Endodermal cell (in vitro differentiated cells): Measurements from ENCODE around the gene CRHR2. TPM values are rescaled to one million over a fixed set of nuclear protein-coding genes. Genes with fewer than 3 reads are reported as not detected.

Experiments used
- DNase-seq: peaks from one replicate; pipeline ENCODE4 v3.0.0-alpha.2; 2017
- H3K27ac ChIP-seq: 2 replicates; pipeline ENCODE4 v1.5.1; 2013; ENCODE audit warnings: mild to moderate bottlenecking, low read depth, low read length, moderate library complexity
- H3K27me3 ChIP-seq: 2 replicates; pipeline ENCODE4 v1.6.1; 2013; ENCODE audit warnings: mild to moderate bottlenecking, low read length, moderate library complexity; ENCODE audit not compliant: insufficient read depth, control insufficient read depth, poor library complexity, severe bottlenecking
- H3K36me3 ChIP-seq: 2 replicates; pipeline ENCODE4 v1.7.0; 2013; ENCODE audit warnings: mild to moderate bottlenecking, low read length, moderate library complexity; ENCODE audit not compliant: control insufficient read depth, insufficient read depth
- H3K4me1 ChIP-seq: one replicate; pipeline ENCODE4 v1.7.0; 2013; ENCODE audit warnings: low read length; ENCODE audit not compliant: control insufficient read depth, insufficient read depth
- H3K4me3 ChIP-seq: 2 replicates; pipeline ENCODE4 v1.5.1; 2013; ENCODE audit warnings: mild to moderate bottlenecking, low read length, moderate library complexity
- H3K9ac ChIP-seq: 2 replicates; pipeline ENCODE4 v1.6.1; 2013; ENCODE audit warnings: mild to moderate bottlenecking, low read length, moderate library complexity; ENCODE audit not compliant: poor library complexity, severe bottlenecking; ENCODE audit errors: extremely low read depth
- H3K9me3 ChIP-seq: 2 replicates; pipeline ENCODE4 v1.6.1; 2013; ENCODE audit warnings: mild to moderate bottlenecking, low read length, moderate library complexity; ENCODE audit not compliant: control insufficient read depth
- H3K27ac Mint-ChIP-seq: 2 replicates; pipeline ENCODE4 v1.8.0; 2020; ENCODE audit warnings: mixed read lengths
- H3K27me3 Mint-ChIP-seq: 2 replicates; pipeline ENCODE4 v1.8.0; 2021; ENCODE audit warnings: mild to moderate bottlenecking, mixed read lengths; ENCODE audit not compliant: insufficient read depth
- H3K36me3 Mint-ChIP-seq: 2 replicates; pipeline ENCODE4 v1.8.0; 2020; ENCODE audit warnings: low read depth, mixed read lengths
- H3K4me1 Mint-ChIP-seq: 2 replicates; pipeline ENCODE4 v1.8.0; 2020; ENCODE audit warnings: mixed read lengths
- H3K4me3 Mint-ChIP-seq: 2 replicates; pipeline ENCODE4 v1.8.0; 2020; ENCODE audit warnings: mild to moderate bottlenecking, moderate library complexity, mixed read lengths
- H3K9me3 Mint-ChIP-seq: 2 replicates; pipeline ENCODE4 v1.8.0; 2020; ENCODE audit warnings: mild to moderate bottlenecking, mixed read lengths
- CTCF ChIP-seq: fragments of 200-600 bp; sonication (generic); conservative IDR thresholded peaks from 2 replicates; pipeline ENCODE4 v1.5.0; 2021; ENCODE audit warnings: antibody characterized with exemption, mild to moderate bottlenecking
- WGBS, 2 experiments: methylation state at CpG; one replicate each; pipeline versions ENCODE4 v1.1.5 to v1.1.7; 2013; ENCODE audit warnings: missing lambda C conversion rate in 2 of 2, mixed read lengths in 1 of 2; ENCODE audit not compliant: insufficient coverage in 1 of 2, insufficient read length in 1 of 2; 5-methylcytosine and 5-hydroxymethylcytosine counted together
- total RNA-seq, 2 donors: library from RNA; stranded (reverse); fragmentation: NEBNext Ultra II Directional in 1 of 2; extraction: Animal tissue kit (Norgen Biotek cat#: 25700) in 1 of 2; gene quantifications; 2 replicates in 1 of 2; 3 replicates in 1 of 2; pipeline ENCODE4 v1.2.1, GENCODE V29; 2021

Gene CRHR2
- total RNA-seq, 2 donors from 2014 or later: not detected

GRCh38 chr7:30730097-30730496 lies 47.8 kb upstream of the CRHR2 start:
- no peak overlapping the region for H3K27ac Mint-ChIP-seq
- no peak overlapping the region for H3K9ac ChIP-seq
- no peaks in the 10 kb centered on the region for H3K27me3 ChIP-seq
- H3K36me3 ChIP-seq: no peaks in the 10 kb centered on the region
- H3K4me3 ChIP-seq: no peak overlapping the region
- H3K36me3 Mint-ChIP-seq: no peaks in the 10 kb centered on the region
- TF ChIP-seq CTCF: no peak
- H3K9me3 Mint-ChIP-seq: peaks cover 5% of the 10 kb centered on the region
- DNase-seq: no peak
- no peaks in the 10 kb centered on the region for H3K9me3 ChIP-seq
- H3K4me3 Mint-ChIP-seq: no peak overlapping the region
- no peak overlapping the region for H3K27ac ChIP-seq
- peaks cover 5% of the 10 kb centered on the region for H3K27me3 Mint-ChIP-seq
- 97 to 100% methylated on average over 1 to 2 of the region's 2 CpGs for WGBS, 2 experiments
- no peaks in the 10 kb centered on the region for H3K4me1 ChIP-seq
- peaks cover 7% of the 10 kb centered on the region for H3K4me1 Mint-ChIP-seq

- H3K27me3 Mint-ChIP-seq: peaks cover 4% of the 10 kb centered on the region
- H3K36me3 Mint-ChIP-seq: no peaks in the 10 kb centered on the region
- peaks cover 7% of the 10 kb centered on the region for H3K4me1 Mint-ChIP-seq
- no peak for TF ChIP-seq CTCF
- H3K9me3 ChIP-seq: no peaks in the 10 kb centered on the region
- no peak overlapping the region for H3K4me3 ChIP-seq
- no peaks in the 10 kb centered on the region for H3K36me3 ChIP-seq
- peaks cover under 1% of the 10 kb centered on the region for H3K9me3 Mint-ChIP-seq
- no peaks in the 10 kb centered on the region for H3K4me1 ChIP-seq
- no peak for DNase-seq
- 87 to 89% methylated on average over 1 to 2 of the region's 2 CpGs for WGBS, 2 experiments
- H3K9ac ChIP-seq: no peak overlapping the region
- H3K4me3 Mint-ChIP-seq: no peak overlapping the region
- peaks cover 4% of the 10 kb centered on the region for H3K27me3 ChIP-seq
- H3K27ac Mint-ChIP-seq: no peak overlapping the region
- no peak overlapping the region for H3K27ac ChIP-seq
Observed at GRCh38 chr7:30729642-30730041, 47.4 kb upstream of the CRHR2 start.

GRCh38 chr7:30728591-30729100 lies 46.4 kb upstream of the CRHR2 start:
- Mint-ChIP-seq H3K9me3 (no peaks in the 10 kb centered on the region), H3K4me1 (peaks cover 7% of the 10 kb centered on the region), H3K36me3 (no peaks in the 10 kb centered on the region), H3K4me3 (no peak overlapping the region), H3K27me3 (peaks cover 7% of the 10 kb centered on the region), H3K27ac (no peak overlapping the region)
- WGBS, 2 experiments: 77 to 83% methylated on average over 5 to 6 of the region's 6 CpGs
- no peaks in the 10 kb centered on the region for H3K4me1 ChIP-seq
- H3K27me3 ChIP-seq: peaks cover 6% of the 10 kb centered on the region
- no peaks in the 10 kb centered on the region for H3K36me3 ChIP-seq
- H3K4me3 ChIP-seq: no peak overlapping the region
- no peak for TF ChIP-seq CTCF
- DNase-seq: no peak
- no peaks in the 10 kb centered on the region for H3K9me3 ChIP-seq
- H3K9ac ChIP-seq: no peak overlapping the region
- H3K27ac ChIP-seq: no peak overlapping the region
